A673 (cell line): ENCODE results near the gene ORM2. TPM values are rescaled to one million over a fixed set of nuclear protein-coding genes. Genes with fewer than 3 reads are reported as not detected.

Experiments used
- BruUV-seq: library from RNA; stranded (reverse); fragments of 400-500 nt; replicated peaks from 2 replicates; lab custom pipeline; 2021; lab: Mats Ljungman, UMichigan
- CTCF ChIA-PET: fragments of 300-600 bp; sonication (Branson Sonifier 250); formaldehyde crosslinking; loops from one replicate; lab custom pipeline; 2022; ENCODE audit warnings: antibody characterized with exemption; lab: Charles Lee
- POLR2A ChIA-PET: fragments of 300-600 bp; sonication (Branson Sonifier 250); formaldehyde crosslinking; loops from one replicate; lab custom pipeline; 2022; ENCODE audit warnings: antibody characterized with exemption; ENCODE audit not compliant: low non-redundant PET; lab: Charles Lee
- DNase-seq: peaks from one replicate; pipeline ENCODE4 v3.0.0-alpha.2; 2015; ENCODE audit warnings: low spot score
- H3K27ac ChIP-seq: fragments of 200-600 bp; sonication (generic); 2 replicates; pipeline ENCODE4 v1.5.1; 2016; ENCODE audit warnings: mixed run types, low read depth, mild to moderate bottlenecking, mixed read lengths, antibody characterized with exemption, low read length; ENCODE audit not compliant: poor library complexity, severe bottlenecking
- H3K27me3 ChIP-seq: fragments of 200-600 bp; sonication (generic); replicated peaks from 2 replicates; pipeline ENCODE4 v1.6.1; 2017; ENCODE audit warnings: mixed run types, low read depth, mild to moderate bottlenecking, mixed read lengths, antibody characterized with exemption, low read length; ENCODE audit not compliant: insufficient read depth, poor library complexity
- H3K36me3 ChIP-seq: fragments of 200-600 bp; sonication (generic); 2 replicates; pipeline ENCODE4 v1.6.1; 2016; ENCODE audit warnings: mixed run types, mild to moderate bottlenecking, mixed read lengths, antibody characterized with exemption, low read length; ENCODE audit not compliant: insufficient read depth, poor library complexity, severe bottlenecking
- H3K4me1 ChIP-seq: fragments of 200-600 bp; sonication (generic); 2 replicates; pipeline ENCODE4 v1.6.1; 2017; ENCODE audit warnings: mixed run types, mild to moderate bottlenecking, mixed read lengths, antibody characterized with exemption, low read length; ENCODE audit not compliant: insufficient read depth, poor library complexity, severe bottlenecking
- H3K4me3 ChIP-seq: fragments of 200-600 bp; sonication (generic); 2 replicates; pipeline ENCODE4 v1.5.1; 2016; ENCODE audit warnings: low read depth, mixed run types, mild to moderate bottlenecking, mixed read lengths, low read length; ENCODE audit not compliant: poor library complexity, severe bottlenecking
- H3K9me3 ChIP-seq: fragments of 200-600 bp; sonication (generic); 2 replicates; pipeline ENCODE4 v1.6.1; 2016; ENCODE audit warnings: mixed run types, low read depth, mild to moderate bottlenecking, mixed read lengths, antibody characterized with exemption, low read length; ENCODE audit not compliant: poor library complexity, severe bottlenecking
- CTCF ChIP-seq: fragments of 300-800, 200-600 bp; sonication (generic); conservative IDR thresholded peaks from 2 replicates; pipeline ENCODE4 v1.5.1; 2017; ENCODE audit warnings: low read depth, mild to moderate bottlenecking, antibody characterized with exemption, low read length, moderate library complexity, mixed read lengths
- EZH2 ChIP-seq: fragments of 200-600 bp; sonication (generic); IDR thresholded peaks from 2 replicates; pipeline ENCODE4 v1.6.1; 2017; ENCODE audit warnings: borderline replicate concordance, low read depth, mild to moderate bottlenecking, mixed read lengths, antibody characterized with exemption, low read length; ENCODE audit not compliant: poor library complexity, severe bottlenecking
- intact Hi-C: fragments of 100-400 bp; cut with micrococcal nuclease; formaldehyde crosslinking; loops from one replicate; pipeline ENCODE4 v1.10.0; 2022; ENCODE audit not compliant: unreplicated experiment
- total RNA-seq: library from RNA; stranded (reverse); gene quantifications from 2 replicates; pipeline ENCODE4 v1.2.3, GENCODE V29; 2021

ORM2 gene
- total RNA-seq, 1 experiment from 2014 or later: not detected

- TF ChIP-seq EZH2 (no peak), CTCF (no peak)
- no TSS peak for BruUV-seq
- Histone ChIP-seq H3K4me3 (no peak overlapping the region), H3K27me3 (no peaks in the 10 kb centered on the region), H3K4me1 (peaks cover 15% of the 10 kb centered on the region), H3K27ac (peak overlapping the region; percentile 73), H3K36me3 (peaks cover 75% of the 10 kb centered on the region), H3K9me3 (no peaks in the 10 kb centered on the region)
- ChIA-PET POLR2A (interaction anchor here (0.8 kb wide), 1 partner anchor 384 kb away, joined by 3 read pairs; no protein-coding TSS in a partner anchor), CTCF (no interaction called here)
- no peak for DNase-seq
- intact Hi-C loops: no loop called here
Observed at GRCh38 chr9:114348261-114348905, 18.7 kb downstream of the ORM2 start.

GRCh38 chr9:114348906-114349482, 19.3 kb downstream of the ORM2 start:
- ChIA-PET POLR2A (interaction anchor here (0.5 to 0.8 kb wide), 2 partner anchors 385 to 472 kb away, joined by 3 to 4 read pairs; partner anchors contain the start of gene ZNF618), CTCF (no interaction called here)
- H3K4me3 ChIP-seq: no peak overlapping the region

More at GRCh38 chr9:114348906-114349482, 19.3 kb downstream of the ORM2 start:
- H3K9me3 ChIP-seq: no peaks in the 10 kb centered on the region
- peak overlapping the region; percentile 77 for H3K27ac ChIP-seq
- peak; percentile 93 for DNase-seq
- no peaks in the 10 kb centered on the region for H3K27me3 ChIP-seq
- peaks cover 73% of the 10 kb centered on the region for H3K36me3 ChIP-seq
- intact Hi-C loops: no loop called here
- no peak for TF ChIP-seq EZH2
- no peak for TF ChIP-seq CTCF
- no TSS peak for BruUV-seq
- H3K4me1 ChIP-seq: peaks cover 15% of the 10 kb centered on the region
